Liver (tissue), 9 donors: ENCODE results near the gene LAMA5. TPM values are rescaled to one million over a fixed set of nuclear protein-coding genes. Genes with fewer than 3 reads are reported as not detected.

Experiments
- DNase-seq: peaks from one replicate; pipeline ENCODE4 v3.0.0-alpha.2; 2017; ENCODE audit warnings: low spot score
- H3K27ac ChIP-seq, 2 donors: one replicate each; pipeline ENCODE4 v1.7.0; 2013; ENCODE audit warnings: inconsistent platforms in 2 of 2, low read length in 2 of 2, control low read depth in 1 of 2, low read depth in 1 of 2, mild to moderate bottlenecking in 1 of 2
- H3K27me3 ChIP-seq, 4 donors: one replicate each; pipeline versions ENCODE4 v1.6.1 to v1.7.0; 2013; ENCODE audit warnings: low read length in 3 of 4, inconsistent platforms in 1 of 4, mild to moderate bottlenecking in 1 of 4, moderate library complexity in 1 of 4; ENCODE audit not compliant: control insufficient read depth in 4 of 4, insufficient read depth in 4 of 4
- H3K36me3 ChIP-seq, 4 donors: one replicate each; pipeline versions ENCODE4 v1.6.1 to v1.7.0; 2013; ENCODE audit warnings: low read length in 3 of 4, mild to moderate bottlenecking in 3 of 4, low read depth in 1 of 4, moderate library complexity in 1 of 4; ENCODE audit not compliant: control insufficient read depth in 4 of 4, insufficient read depth in 3 of 4
- H3K4me1 ChIP-seq, 4 donors: one replicate each; pipeline versions ENCODE4 v1.6.1 to v1.7.0; 2013; ENCODE audit warnings: low read length in 3 of 4, mild to moderate bottlenecking in 3 of 4, moderate library complexity in 1 of 4; ENCODE audit not compliant: control insufficient read depth in 4 of 4, insufficient read depth in 4 of 4
- H3K4me3 ChIP-seq, 3 donors: one replicate each; pipeline versions ENCODE4 v1.6.1 to v1.7.0; 2013; ENCODE audit warnings: low read length in 3 of 3, control low read depth in 1 of 3, low read depth in 1 of 3, mild to moderate bottlenecking in 1 of 3
- H3K9ac ChIP-seq, 2 donors: one replicate each; pipeline ENCODE4 v1.7.0; 2013; ENCODE audit warnings: low read length in 2 of 2, mild to moderate bottlenecking in 2 of 2, moderate library complexity in 2 of 2, control low read depth in 1 of 2, low read depth in 1 of 2
- H3K9me3 ChIP-seq, 4 donors: one replicate each; pipeline versions ENCODE4 v1.6.1 to v1.7.0; 2013; ENCODE audit warnings: low read length in 3 of 4; ENCODE audit not compliant: control insufficient read depth in 4 of 4
- ATF3 ChIP-seq: IDR thresholded peaks from 2 replicates; pipeline ENCODE4 v1.6.1; 2016; ENCODE audit warnings: antibody characterized with exemption
- CTCF ChIP-seq: fragments of 150-350 bp; IDR thresholded peaks from 2 replicates; pipeline ENCODE4 v1.5.1; 2017; ENCODE audit warnings: improper control_type of control experiment, low read depth, low read length; ENCODE audit not compliant: missing input control
- EGR1 ChIP-seq, 2 donors: IDR thresholded peaks; 2 replicates each; pipeline ENCODE4 v1.6.1; 2016 to 2018; ENCODE audit warnings: antibody characterized with exemption in 2 of 2, low read depth in 2 of 2
- FOXA1 ChIP-seq: IDR thresholded peaks from 2 replicates; pipeline ENCODE4 v1.6.1; 2016; ENCODE audit warnings: antibody characterized with exemption
- FOXA2 ChIP-seq: IDR thresholded peaks from 2 replicates; pipeline ENCODE4 v1.6.1; 2016; ENCODE audit warnings: antibody characterized with exemption
- GABPA ChIP-seq, 2 donors: IDR thresholded peaks in 1 of 2; conservative IDR thresholded peaks in 1 of 2; 2 replicates each; pipeline ENCODE4 v1.6.1; 2016; ENCODE audit warnings: antibody characterized with exemption in 2 of 2, mild to moderate bottlenecking in 1 of 2, moderate library complexity in 1 of 2
- HNF4A ChIP-seq, 2 donors: conservative IDR thresholded peaks; 2 replicates each; pipeline ENCODE4 v1.6.1; 2016; ENCODE audit warnings: antibody characterized with exemption in 2 of 2, mild to moderate bottlenecking in 2 of 2
- HNF4G ChIP-seq: IDR thresholded peaks from 2 replicates; pipeline ENCODE4 v1.6.1; 2016; ENCODE audit warnings: antibody characterized with exemption
- JUND ChIP-seq, 2 donors: IDR thresholded peaks; 2 replicates each; pipeline ENCODE4 v1.6.1; 2016; ENCODE audit warnings: antibody characterized with exemption in 2 of 2
- MAX ChIP-seq: IDR thresholded peaks from 2 replicates; pipeline ENCODE4 v1.6.1; 2016; ENCODE audit warnings: antibody characterized with exemption
- NR2F2 ChIP-seq: IDR thresholded peaks from 2 replicates; pipeline ENCODE4 v1.6.1; 2016; ENCODE audit warnings: antibody characterized with exemption
- RAD21 ChIP-seq, 2 donors: IDR thresholded peaks; 2 replicates each; pipeline ENCODE4 v1.6.1; 2016; ENCODE audit warnings: antibody characterized with exemption in 2 of 2, mild to moderate bottlenecking in 2 of 2
- REST ChIP-seq: IDR thresholded peaks from 2 replicates; pipeline ENCODE4 v1.6.1; 2016; ENCODE audit warnings: antibody characterized with exemption, mild to moderate bottlenecking
- RXRA ChIP-seq, 2 donors: IDR thresholded peaks; 2 replicates each; pipeline ENCODE4 v1.6.1; 2017 to 2018; ENCODE audit warnings: antibody characterized with exemption in 2 of 2, mild to moderate bottlenecking in 1 of 2
- SP1 ChIP-seq: IDR thresholded peaks from 2 replicates; pipeline ENCODE4 v1.6.1; 2018; ENCODE audit warnings: antibody characterized with exemption, mild to moderate bottlenecking
- TAF1 ChIP-seq: conservative IDR thresholded peaks from 2 replicates; pipeline ENCODE4 v1.6.1; 2016; ENCODE audit warnings: antibody characterized with exemption, mild to moderate bottlenecking
- YY1 ChIP-seq: IDR thresholded peaks from 2 replicates; pipeline ENCODE4 v1.6.1; 2016; ENCODE audit warnings: antibody characterized with exemption, mild to moderate bottlenecking
- ZBTB33 ChIP-seq: IDR thresholded peaks from 2 replicates; pipeline ENCODE4 v1.6.1; 2016; ENCODE audit warnings: antibody characterized with exemption
- WGBS: extraction: QIAGEN DNeasy Blood & Tissue Kit; methylation state at CpG from one replicate; pipeline ENCODE4 v1.1.7; 2013; 5-methylcytosine and 5-hydroxymethylcytosine counted together
- polyA plus RNA-seq, 2 donors: library from polyadenylated mRNA; stranded (reverse) in 1 of 2; unstranded in 1 of 2; fragments of 200-250 nt in 1 of 2; fragments of >200 nt in 1 of 2; fragmentation: Nextera tagmentation in 1 of 2; extraction: Ambion mirVana in 1 of 2; gene quantifications; one replicate each; pipeline versions ENCODE4 v1.2.1 to v1.2.3, GENCODE V29; 2013 to 2015
- total RNA-seq, 2 donors: library from RNA; depleted of rRNA; stranded (reverse); fragments of >200 nt; gene quantifications; one replicate each; pipeline ENCODE4 v1.2.3, GENCODE V29; 2014
- donor health status: healthy.
- donor health status: healthy.
- donor health status: healthy.
- donor health status: healthy.
- donor health status: healthy.

LAMA5 gene
- total and polyA plus RNA-seq, 4 donors: 3.6 to 40.2 (median 13.7) TPM

- H3K27me3 ChIP-seq: no peaks in the 10 kb centered on the region
- peak overlapping the region; percentile 100 for H3K27ac ChIP-seq
- H3K9me3 ChIP-seq: no peaks in the 10 kb centered on the region
- peaks cover 20 to 33% (median 25%) of the 10 kb centered on the region in 4 donors for H3K36me3 ChIP-seq
- peaks cover 13 to 37% (median 31%) of the 10 kb centered on the region in 4 donors for H3K4me1 ChIP-seq
- H3K9ac ChIP-seq: peak overlapping the region; percentile 32 to 75
- TF ChIP-seq NR2F2: no peak
- no peak for TF ChIP-seq RXRA (IDR thresholded peaks at IDR 0.05)
- TF ChIP-seq CTCF: no peak
- no peak for TF ChIP-seq REST
- DNase-seq: no peak
- H3K4me3 ChIP-seq: peak overlapping the region; percentile 79 to 93 (median 85)
- 41% methylated on average over 29 of the region's 29 CpGs for WGBS
Observed at GRCh38 chr20:62304331-62305148, 62.6 kb downstream of the LAMA5 start.

GRCh38 chr20:62303340-62304226 lies 63.5 kb downstream of the LAMA5 start:
- Histone ChIP-seq H3K27ac (peak overlapping the region; percentile 100), H3K4me3 (peak overlapping the region; percentile 79 to 93 (median 85)), H3K4me1 (peaks cover 14 to 42% (median 35%) of the 10 kb centered on the region in 4 donors), H3K27me3 (no peaks in the 10 kb centered on the region), H3K9me3 (no peaks in the 10 kb centered on the region), H3K36me3 (peaks cover 16 to 27% (median 23%) of the 10 kb centered on the region in 4 donors), H3K9ac (peak overlapping the region; percentile 41 to 75)
- WGBS: 1% methylated on average over 66 of the region's 66 CpGs
- peak; percentile 42 for DNase-seq
- TF ChIP-seq ZBTB33 (no peak), RXRA (IDR thresholded peaks at IDR 0.05) (peak; percentile 25 to 40), GABPA (IDR thresholded peaks at IDR 0.05 in 1 of 2, conservative IDR thresholded peaks at IDR 0.05 in 1 of 2) (no peak), YY1 (no peak), NR2F2 (no peak), TAF1 (no peak), JUND (IDR thresholded peaks at IDR 0.05) (no peak), ATF3 (no peak), MAX (no peak), EGR1 (IDR thresholded peaks at IDR 0.05; ENCODE audit: low read depth in 2 of 2) (no peak), FOXA1 (no peak), RAD21 (IDR thresholded peaks at IDR 0.05) (peak in 1 of 2 donors; percentile 8), FOXA2 (no peak), CTCF (no peak), HNF4A (conservative IDR thresholded peaks at IDR 0.05) (peak in 1 of 2 donors; percentile 28), SP1 (no peak), HNF4G (no peak)
